HepG2 (cell line): ENCODE data around the gene TJAP1. TPM values are rescaled to one million over a fixed set of nuclear protein-coding genes. Genes with fewer than 3 reads are reported as not detected.

Source experiments
- CSRNP2 ChIP-seq: sonication (generic); formaldehyde crosslinking; conservative IDR thresholded peaks from 2 replicates; pipeline ENCODE4 v1.8.0; 2022; ENCODE audit warnings: low read depth, missing genetic modification reagents
- ELF4 ChIP-seq: sonication (generic); formaldehyde crosslinking; IDR thresholded peaks from 2 replicates; pipeline ENCODE4 v1.5.0; 2020; ENCODE audit warnings: missing genetic modification reagents, mild to moderate bottlenecking, moderate library complexity, borderline replicate concordance
- HNF4A ChIP-seq: sonication (generic); formaldehyde crosslinking; IDR thresholded peaks from 2 replicates; pipeline ENCODE4 v1.4.0; 2020; ENCODE audit warnings: missing genetic modification reagents
- HOXA3 ChIP-seq: sonication (generic); formaldehyde crosslinking; IDR thresholded peaks from 2 replicates; pipeline ENCODE4 v1.5.0; 2020; ENCODE audit warnings: missing genetic modification reagents
- MIXL1 ChIP-seq: IDR thresholded peaks from 2 replicates; pipeline ENCODE4 v1.6.1; 2016
- NFE2L1 ChIP-seq: sonication (generic); formaldehyde crosslinking; IDR thresholded peaks from 2 replicates; pipeline ENCODE4 v1.4.0; 2020; ENCODE audit warnings: missing genetic modification reagents, mild to moderate bottlenecking, borderline replicate concordance
- PHF5A ChIP-seq: IDR thresholded peaks from one replicate; pipeline ENCODE4 v1.6.1; 2018; ENCODE audit warnings: low read depth, missing genetic modification reagents; ENCODE audit not compliant: unreplicated experiment
- SKIL ChIP-seq: sonication (generic); formaldehyde crosslinking; IDR thresholded peaks from 2 replicates; pipeline ENCODE4 v1.8.0; 2022; ENCODE audit warnings: missing genetic modification reagents, mild to moderate bottlenecking, moderate library complexity, borderline replicate concordance
- SOX5 ChIP-seq: IDR thresholded peaks from 2 replicates; pipeline ENCODE4 v1.6.1; 2016; ENCODE audit warnings: borderline replicate concordance
- ZBTB1 ChIP-seq: sonication (generic); formaldehyde crosslinking; IDR thresholded peaks from 2 replicates; pipeline ENCODE4 v1.4.0; 2020; ENCODE audit warnings: missing genetic modification reagents, borderline replicate concordance
- ZBTB38 ChIP-seq: sonication (generic); formaldehyde crosslinking; IDR thresholded peaks from 2 replicates; pipeline ENCODE4 v1.5.1; 2020; ENCODE audit warnings: mild to moderate bottlenecking, missing genetic modification reagents
- ZFP82 ChIP-seq: sonication (generic); formaldehyde crosslinking; IDR thresholded peaks from 2 replicates; pipeline ENCODE4 v1.5.1; 2020; ENCODE audit warnings: mild to moderate bottlenecking, missing genetic modification reagents, borderline replicate concordance
- ZNF142 ChIP-seq: sonication (generic); formaldehyde crosslinking; IDR thresholded peaks from 2 replicates; pipeline ENCODE4 v1.4.0; 2020; ENCODE audit warnings: missing genetic modification reagents
- ZNF180 ChIP-seq: sonication (generic); formaldehyde crosslinking; IDR thresholded peaks from 2 replicates; pipeline ENCODE4 v1.4.0; 2020; ENCODE audit warnings: low read depth, missing genetic modification reagents, borderline replicate concordance
- ZNF619 ChIP-seq: sonication (generic); formaldehyde crosslinking; IDR thresholded peaks from 2 replicates; pipeline ENCODE4 v1.4.0; 2020; ENCODE audit warnings: mild to moderate bottlenecking, missing genetic modification reagents
- ZNF672 ChIP-seq: sonication (generic); formaldehyde crosslinking; IDR thresholded peaks from 2 replicates; pipeline ENCODE4 v1.8.1; 2022; ENCODE audit warnings: missing genetic modification reagents
- ZNF772 ChIP-seq: sonication (generic); formaldehyde crosslinking; IDR thresholded peaks from 2 replicates; pipeline ENCODE4 v1.5.0; 2020; ENCODE audit warnings: mild to moderate bottlenecking, missing genetic modification reagents
- ZUFSP ChIP-seq: sonication (generic); formaldehyde crosslinking; IDR thresholded peaks from 2 replicates; pipeline ENCODE4 v1.9.0; 2021; ENCODE audit warnings: missing genetic modification reagents, mild to moderate bottlenecking, borderline replicate concordance
- polyA plus RNA-seq, 8 experiments: library from polyadenylated mRNA; depleted of rRNA in 3 of 8; stranded (reverse) in 7 of 8; unstranded in 1 of 8; fragments of >200 nt; fragmentation: Illumina TruSeq in 4 of 8; extraction: Trizol in 4 of 8; gene quantifications; 2 replicates each; pipeline versions ENCODE4 v1.2.1 to v1.2.3, GENCODE V29; 2011 to 2016; ENCODE audit warnings: low read depth in 4 of 8, missing spikeins in 1 of 8, mixed read lengths in 1 of 8; ENCODE audit not compliant: insufficient read depth in 1 of 8
- total RNA-seq, 5 experiments: library from RNA; depleted of rRNA; stranded (reverse); fragments of >200 nt; fragmentation: Illumina TruSeq; extraction: Trizol; gene quantifications; 2 replicates each; pipeline ENCODE4 v1.2.3, GENCODE V29; 2016; ENCODE audit warnings: low read depth in 1 of 5

Gene TJAP1
- total and polyA plus RNA-seq, 2 of the 13 experiments (the other 11 are each of a cell fraction or from before 2014, with no cell fraction given), result 15.7 to 41.6 TPM

GRCh38 chr6:43481591-43482236, 4.3 kb downstream of the TJAP1 start (continued):
- TF ChIP-seq PHF5A (CRISPR knock-in tag), result no peak
- no peak for TF ChIP-seq NFE2L1
- peak; percentile 34; the same call in 1 of the 2 replicates for TF ChIP-seq ZBTB38 (CRISPR knock-in tag)
- TF ChIP-seq CSRNP2, result no peak
- TF ChIP-seq SOX5 (CRISPR knock-in tag), result no peak
- TF ChIP-seq ZBTB1 (CRISPR knock-in tag), result no peak
- 0 out of 2 replicates have a peak, but pooled peaks have one; percentile 23 for TF ChIP-seq ZNF772 (CRISPR knock-in tag)
- no peak for TF ChIP-seq ZNF180
- no peak for TF ChIP-seq ZUFSP
- TF ChIP-seq ZNF672, result no peak
- TF ChIP-seq HNF4A (CRISPR knock-in tag), result peak; percentile 71; the same call in 1 of the 2 replicates
- no peak for TF ChIP-seq ELF4 (CRISPR knock-in tag)
- TF ChIP-seq ZNF142 (CRISPR knock-in tag), result no peak
- TF ChIP-seq HOXA3 (CRISPR knock-in tag), result no peak
- TF ChIP-seq ZFP82 (CRISPR knock-in tag), result no peak
- TF ChIP-seq ZNF619, result no peak
- no peak for TF ChIP-seq MIXL1 (CRISPR knock-in tag)
- no peak for TF ChIP-seq SKIL (CRISPR knock-in tag)
